OCI-LY3 (cell line): Measurements from ENCODE around the gene KLF16.

Experiments used
- H2AFZ ChIP-seq: fragments of 200-600, 300-600 bp; shearing (Covaris generic); 2 replicates; pipeline ENCODE4 v1.6.0; 2014; ENCODE audit warnings: antibody characterized with exemption, low read depth, low read length
- H3K27ac ChIP-seq: fragments of 200-600, 300-600 bp; sonication (generic); 2 replicates; pipeline ENCODE4 v1.5.1; 2014; ENCODE audit warnings: mild to moderate bottlenecking, low read length, moderate library complexity, mixed read lengths
- H3K27me3 ChIP-seq: fragments of 200-600, 300-600 bp; sonication (generic); 2 replicates; pipeline ENCODE4 v1.6.1; 2014; ENCODE audit warnings: low read depth, low read length, mixed read lengths
- H3K36me3 ChIP-seq: fragments of 200-600, 300-600 bp; sonication (generic); replicated peaks from 2 replicates; pipeline ENCODE3; 2014; ENCODE audit warnings: low read depth, low read length, mixed read lengths
- H3K4me1 ChIP-seq: fragments of 300-600, 200-600 bp; sonication (generic); 2 replicates; pipeline ENCODE4 v1.6.1; 2014; ENCODE audit warnings: low read length, mixed read lengths
- H3K4me2 ChIP-seq: fragments of 200-600, 300-600 bp; sonication (generic); 2 replicates; pipeline ENCODE4 v1.6.1; 2014; ENCODE audit warnings: low read length, mixed read lengths
- H3K4me3 ChIP-seq: fragments of 300-600, 200-600 bp; sonication (generic); 2 replicates; pipeline ENCODE4 v1.5.1; 2014; ENCODE audit warnings: antibody characterized with exemption, mild to moderate bottlenecking, low read length, moderate library complexity
- H3K79me2 ChIP-seq: fragments of 300-600, 200-600 bp; shearing (Covaris generic); 2 replicates; pipeline ENCODE4 v1.6.1; 2014; ENCODE audit warnings: mild to moderate bottlenecking, low read length, mixed read lengths
- H3K9ac ChIP-seq: fragments of 300-600, 200-600 bp; shearing (Covaris generic); 2 replicates; pipeline ENCODE4 v1.6.0; 2014; ENCODE audit warnings: mild to moderate bottlenecking, low read length, moderate library complexity
- H3K9me3 ChIP-seq: fragments of 200-600, 300-600 bp; shearing (Covaris generic); 2 replicates; pipeline ENCODE4 v1.6.1; 2014; ENCODE audit warnings: low read length, mixed read lengths; ENCODE audit not compliant: insufficient read depth
- H4K20me1 ChIP-seq: fragments of 200-600, 300-600 bp; sonication (generic); 2 replicates; pipeline ENCODE4 v1.6.1; 2016; ENCODE audit warnings: low read length, mixed read lengths; ENCODE audit not compliant: insufficient read depth
- CTCF ChIP-seq: fragments of 200-600, 300-600 bp; sonication (generic); IDR thresholded peaks from 2 replicates; pipeline ENCODE4 v1.5.1; 2014; ENCODE audit warnings: antibody characterized with exemption, low read length, low read depth
- EZH2phosphoT487 ChIP-seq: fragments of 200-600 bp; shearing (Covaris generic); IDR thresholded peaks from 2 replicates; pipeline ENCODE4 v1.6.1; 2018; ENCODE audit warnings: antibody characterized with exemption, mixed run types, low read depth

The KLF16 gene

DNA sequence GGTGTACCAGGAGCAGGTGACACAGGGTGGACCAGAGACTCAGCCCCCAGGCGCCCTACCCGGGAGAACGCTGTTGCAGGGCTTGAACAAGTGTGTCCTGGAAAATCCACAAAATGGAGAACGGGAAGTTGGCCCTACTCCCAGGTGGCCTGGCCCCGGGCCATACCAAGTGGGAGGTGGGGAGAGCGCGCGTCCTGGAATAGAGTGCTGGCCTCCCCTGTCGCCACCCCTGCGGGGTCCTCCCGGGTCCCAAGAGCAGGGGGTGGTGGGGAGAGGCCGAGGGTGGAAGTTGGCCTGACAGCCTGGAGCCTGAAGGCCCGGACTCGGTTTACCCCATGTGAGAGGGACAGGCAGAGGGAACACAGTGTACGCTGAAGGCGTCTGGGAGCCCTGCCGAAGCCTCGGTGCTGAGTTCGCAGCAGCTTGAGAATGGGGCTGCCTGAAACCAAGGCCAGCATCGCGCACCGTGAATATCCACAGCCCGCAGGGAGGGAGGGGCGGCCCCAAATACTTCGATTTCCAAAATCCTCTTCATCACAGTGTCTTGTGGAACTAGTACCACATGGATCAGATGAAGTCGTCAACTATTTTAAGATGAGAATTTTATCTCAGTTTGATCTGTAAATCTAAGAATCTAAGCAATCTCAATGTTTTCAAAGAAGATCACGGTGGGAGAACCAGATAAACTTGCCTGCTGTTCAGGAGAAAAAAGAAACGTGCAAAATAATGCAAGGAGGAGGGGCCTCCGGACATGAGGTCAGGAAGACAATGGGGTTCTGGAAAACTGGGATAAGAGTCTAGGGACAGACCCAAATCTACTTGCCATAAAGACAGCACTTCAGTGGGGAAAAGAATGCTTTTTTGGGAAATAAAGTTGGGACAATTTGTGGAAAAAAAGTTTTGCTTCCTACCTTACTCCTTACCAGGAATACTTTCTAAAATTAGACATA, 10.4 kb upstream of the KLF16 start:
- TF ChIP-seq EZH2phosphoT487 (no peak), CTCF (no peak)
- no peak overlapping the region for H3K27ac ChIP-seq
- H3K36me3 ChIP-seq, result peaks cover 34% of the 10 kb centered on the region
- peaks cover 24% of the 10 kb centered on the region for H4K20me1 ChIP-seq
- H3K4me1 ChIP-seq, result peaks cover 13% of the 10 kb centered on the region
- H2AFZ ChIP-seq, result no peak overlapping the region
- no peaks in the 10 kb centered on the region for H3K27me3 ChIP-seq
- peak overlapping the region; percentile 77 for H3K4me2 ChIP-seq
- peak overlapping the region; percentile 90 for H3K4me3 ChIP-seq
- H3K9ac ChIP-seq, result peak overlapping the region; percentile 94
- peaks cover 55% of the 10 kb centered on the region for H3K79me2 ChIP-seq
- H3K9me3 ChIP-seq, result no peaks in the 10 kb centered on the region

DNA sequence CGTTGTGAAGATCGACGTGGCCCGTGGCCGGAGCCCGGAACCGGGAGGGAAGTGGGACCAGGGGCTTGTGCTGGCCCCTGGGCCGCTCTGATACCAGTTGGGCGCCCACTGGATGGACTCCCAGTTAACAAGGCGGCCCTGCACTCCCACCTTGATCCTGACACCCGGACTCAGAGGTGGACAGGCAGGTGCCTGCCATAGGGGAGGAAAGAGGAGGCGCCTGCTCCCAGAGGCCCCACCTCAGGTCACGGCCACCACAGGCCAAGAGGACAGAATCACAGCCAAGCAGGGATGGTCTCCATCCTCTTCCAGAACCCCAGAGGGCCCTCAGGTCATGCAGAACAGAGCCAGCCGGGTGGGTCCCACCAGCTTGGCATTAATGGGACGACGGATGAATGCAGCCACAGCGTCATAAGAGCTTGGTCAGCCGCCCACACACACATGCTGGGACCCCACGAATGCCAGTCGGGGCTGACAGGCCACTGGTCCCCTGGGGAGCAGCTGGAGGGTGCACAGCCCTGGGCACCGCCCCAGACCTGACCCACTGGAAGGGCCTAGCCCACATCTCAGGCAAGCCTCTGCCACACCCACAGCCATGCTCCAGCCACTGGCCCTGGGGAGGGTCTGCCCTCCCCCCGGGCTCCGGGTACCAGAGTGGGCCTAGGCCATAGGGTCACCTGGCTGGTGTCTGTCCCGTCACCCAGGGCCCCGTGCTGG, 9.6 kb upstream of the KLF16 start:
- Histone ChIP-seq H3K4me2 (no peak overlapping the region), H3K36me3 (peaks cover 34% of the 10 kb centered on the region), H3K27ac (no peak overlapping the region), H4K20me1 (peaks cover 24% of the 10 kb centered on the region), H3K79me2 (peaks cover 55% of the 10 kb centered on the region), H3K4me1 (peaks cover 13% of the 10 kb centered on the region), H3K4me3 (no peak overlapping the region), H3K27me3 (no peaks in the 10 kb centered on the region), H3K9ac (no peak overlapping the region), H3K9me3 (no peaks in the 10 kb centered on the region), H2AFZ (no peak overlapping the region)
- TF ChIP-seq EZH2phosphoT487, result no peak
- no peak for TF ChIP-seq CTCF

DNA sequence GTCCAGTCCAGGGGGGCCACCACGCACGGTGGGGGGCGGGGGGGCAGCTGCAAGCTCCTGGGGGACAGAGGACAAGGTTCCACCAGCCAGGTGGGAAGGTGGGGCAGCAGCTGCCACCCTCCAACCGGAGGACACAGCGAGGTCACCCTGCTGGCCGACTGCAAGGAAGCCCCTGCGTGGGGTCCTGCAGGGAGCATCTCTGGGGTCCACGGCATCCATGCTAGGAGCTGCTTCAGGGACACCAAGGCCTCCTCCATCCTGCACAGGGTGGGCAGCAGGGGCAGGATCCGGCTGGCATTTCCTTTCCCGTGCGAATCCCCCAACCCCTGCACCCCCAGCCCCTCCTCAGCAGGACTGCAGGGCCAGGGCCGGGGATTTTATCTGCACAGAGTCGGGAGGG, 8.3 kb upstream of the KLF16 start:
- Histone ChIP-seq H2AFZ (no peak overlapping the region), H3K4me2 (no peak overlapping the region), H3K9ac (no peak overlapping the region), H3K79me2 (peaks cover 55% of the 10 kb centered on the region), H3K9me3 (no peaks in the 10 kb centered on the region), H4K20me1 (peaks cover 24% of the 10 kb centered on the region), H3K27me3 (no peaks in the 10 kb centered on the region), H3K4me1 (peaks cover 12% of the 10 kb centered on the region), H3K36me3 (peaks cover 37% of the 10 kb centered on the region), H3K27ac (no peak overlapping the region), H3K4me3 (no peak overlapping the region)
- TF ChIP-seq CTCF, result no peak
- no peak for TF ChIP-seq EZH2phosphoT487

DNA sequence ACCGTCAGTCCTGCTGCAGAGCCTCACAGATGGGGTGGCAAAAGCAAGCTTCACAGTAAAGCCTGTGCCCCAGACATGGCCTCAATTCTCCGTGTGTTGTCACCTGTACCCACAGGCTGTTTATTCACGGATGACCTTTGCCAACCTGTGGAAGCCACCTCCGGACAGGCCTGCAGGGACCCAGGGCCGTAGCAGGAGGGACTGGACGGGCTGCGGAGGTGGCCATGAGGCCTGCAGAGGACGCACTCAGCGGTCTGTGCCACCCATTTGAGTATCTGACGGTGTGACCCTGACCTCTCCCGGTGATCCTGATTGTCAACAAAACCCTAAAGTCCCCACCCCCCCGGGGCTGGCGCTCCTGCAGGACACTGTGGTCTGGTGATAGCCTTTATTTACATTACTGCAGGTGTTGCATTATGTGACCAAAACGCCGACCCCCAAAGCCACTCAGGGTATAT, 7.8 kb upstream of the KLF16 start:
- peaks cover 24% of the 10 kb centered on the region for H4K20me1 ChIP-seq

More for the DNA sequence above, 7.8 kb upstream of the KLF16 start:
- Histone ChIP-seq H3K9ac (no peak overlapping the region), H3K27ac (no peak overlapping the region), H3K79me2 (peaks cover 55% of the 10 kb centered on the region), H3K4me1 (peaks cover 8% of the 10 kb centered on the region), H3K4me2 (no peak overlapping the region), H3K9me3 (no peaks in the 10 kb centered on the region), H2AFZ (no peak overlapping the region), H3K27me3 (no peaks in the 10 kb centered on the region), H3K36me3 (peaks cover 37% of the 10 kb centered on the region), H3K4me3 (no peak overlapping the region)
- TF ChIP-seq EZH2phosphoT487, result no peak
- TF ChIP-seq CTCF, result no peak
